IPS DF 19.7 (cell line): ENCODE data around the gene COL4A1.

Experiments used
- DNase-seq: peaks from one replicate; pipeline ENCODE4 v3.0.0-alpha.2; 2013; ENCODE audit warnings: low read depth, low spot score

COL4A1 gene

DNA sequence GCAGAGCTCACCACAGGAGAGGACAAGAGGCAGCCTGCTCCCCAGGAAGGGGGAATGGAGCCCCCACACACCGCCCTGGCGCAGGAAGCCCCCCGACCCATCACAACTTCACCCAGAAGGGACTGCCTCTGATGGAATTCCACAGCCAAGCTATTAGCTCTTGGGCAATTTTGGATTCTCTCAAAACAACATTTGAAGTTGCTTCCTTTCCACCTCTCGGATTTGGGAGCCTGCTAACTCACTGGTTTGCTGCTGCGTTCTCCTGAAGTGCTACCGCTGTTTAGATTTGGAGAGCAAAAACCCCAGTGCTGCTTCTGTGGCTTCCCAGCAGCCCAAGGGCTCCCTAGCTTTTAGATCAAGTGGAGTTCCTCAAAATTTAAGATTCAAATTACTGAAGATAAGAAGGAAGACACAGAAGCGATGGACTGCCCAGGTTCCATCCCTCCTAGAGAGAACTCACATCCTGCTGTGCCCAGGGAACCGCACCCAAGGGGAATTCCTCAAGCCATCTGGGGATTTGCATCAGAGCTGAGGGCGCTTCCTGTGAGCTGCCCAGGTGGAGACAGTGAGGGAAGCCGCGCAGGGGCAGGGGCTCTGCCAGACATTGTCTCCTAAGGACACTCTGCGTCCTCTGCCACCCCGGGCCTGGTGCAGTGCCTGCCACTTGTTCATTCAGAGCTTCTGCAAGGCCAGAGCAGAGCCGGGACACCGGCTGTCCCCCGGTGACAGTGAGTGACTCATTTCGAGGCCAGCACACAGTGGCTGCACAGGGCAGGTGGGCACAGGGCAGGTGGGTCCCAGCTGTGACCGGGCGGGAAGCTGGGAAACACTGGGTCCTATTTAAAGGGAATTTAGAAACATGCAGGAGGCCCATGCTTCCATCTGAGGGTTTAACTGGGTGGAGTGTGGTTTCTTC, 45.5 kb downstream of the COL4A1 start:
- no peak for DNase-seq

DNA sequence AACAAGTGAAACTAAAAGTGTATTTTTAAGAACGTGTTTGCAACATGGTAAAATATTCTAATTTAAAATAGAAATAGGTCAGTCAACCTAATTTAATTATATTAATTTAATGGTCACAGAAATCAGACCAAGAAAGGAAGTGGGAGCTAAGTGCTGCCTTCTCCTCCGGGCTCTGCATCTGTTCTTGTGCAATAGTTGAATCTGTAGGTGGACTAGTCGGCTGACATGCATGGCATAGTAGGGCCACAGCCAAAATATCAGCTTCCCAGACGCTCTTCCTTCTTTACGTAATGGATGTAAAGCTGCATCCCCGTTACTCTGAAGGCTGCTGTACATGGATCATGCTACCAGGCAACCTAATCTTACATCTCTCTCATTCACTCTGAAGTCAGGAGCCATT, 47.3 kb downstream of the COL4A1 start:
- DNase-seq: no peak

DNA sequence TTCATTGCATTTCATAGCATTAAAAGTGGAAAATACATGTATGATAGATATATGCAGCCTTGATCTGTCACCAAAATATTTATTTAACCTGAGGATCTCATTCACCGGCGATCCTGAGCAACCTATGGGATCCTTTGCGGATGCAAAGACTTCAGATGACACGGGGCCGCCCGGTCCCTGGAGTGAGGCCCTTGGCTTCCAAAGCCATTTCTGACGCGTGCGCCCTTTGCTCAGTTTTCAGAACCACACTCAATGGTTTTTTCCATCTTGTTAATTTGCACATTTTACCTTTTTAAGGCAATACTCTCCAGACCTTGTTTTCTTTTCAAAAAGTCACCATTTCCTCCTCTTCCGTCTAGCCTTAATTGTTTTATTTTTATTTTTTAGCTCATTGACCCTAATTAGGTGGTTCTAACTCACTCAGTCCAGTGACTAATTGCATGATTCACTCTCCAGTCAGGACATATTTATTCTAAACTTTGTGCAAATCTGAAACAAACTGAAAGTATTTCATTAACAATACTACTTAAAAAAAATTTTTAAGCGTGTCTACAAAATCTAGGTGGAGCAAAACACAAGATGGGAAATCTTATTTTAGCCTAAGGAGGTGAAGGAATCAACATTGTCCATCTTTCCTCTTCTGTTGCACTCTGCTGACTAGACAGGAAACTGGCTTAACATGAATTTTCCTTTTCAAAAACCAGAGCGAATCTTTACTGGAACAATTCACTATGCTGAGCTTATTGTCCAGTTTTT, 47.9 kb downstream of the COL4A1 start:
- DNase-seq: no peak

DNA sequence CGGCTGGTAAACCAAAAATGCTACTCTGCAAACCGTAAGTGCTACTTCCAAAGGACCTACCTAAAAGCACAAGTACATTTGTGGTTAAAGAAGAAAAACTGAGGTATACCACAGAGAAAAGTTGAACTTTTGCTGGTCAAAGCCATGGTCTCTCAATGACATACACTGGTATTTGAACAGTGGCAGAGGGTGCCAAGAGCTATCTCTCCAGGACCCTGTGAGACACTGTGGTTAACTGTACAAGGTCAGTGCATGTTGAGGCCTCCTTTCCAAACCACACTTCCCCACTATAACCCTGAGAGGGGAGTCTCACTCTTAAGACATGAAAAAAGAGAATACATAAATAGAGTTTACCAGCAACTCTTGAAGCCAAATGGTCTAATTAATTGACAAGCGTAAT, 49.5 kb downstream of the COL4A1 start:
- DNase-seq: no peak

DNA sequence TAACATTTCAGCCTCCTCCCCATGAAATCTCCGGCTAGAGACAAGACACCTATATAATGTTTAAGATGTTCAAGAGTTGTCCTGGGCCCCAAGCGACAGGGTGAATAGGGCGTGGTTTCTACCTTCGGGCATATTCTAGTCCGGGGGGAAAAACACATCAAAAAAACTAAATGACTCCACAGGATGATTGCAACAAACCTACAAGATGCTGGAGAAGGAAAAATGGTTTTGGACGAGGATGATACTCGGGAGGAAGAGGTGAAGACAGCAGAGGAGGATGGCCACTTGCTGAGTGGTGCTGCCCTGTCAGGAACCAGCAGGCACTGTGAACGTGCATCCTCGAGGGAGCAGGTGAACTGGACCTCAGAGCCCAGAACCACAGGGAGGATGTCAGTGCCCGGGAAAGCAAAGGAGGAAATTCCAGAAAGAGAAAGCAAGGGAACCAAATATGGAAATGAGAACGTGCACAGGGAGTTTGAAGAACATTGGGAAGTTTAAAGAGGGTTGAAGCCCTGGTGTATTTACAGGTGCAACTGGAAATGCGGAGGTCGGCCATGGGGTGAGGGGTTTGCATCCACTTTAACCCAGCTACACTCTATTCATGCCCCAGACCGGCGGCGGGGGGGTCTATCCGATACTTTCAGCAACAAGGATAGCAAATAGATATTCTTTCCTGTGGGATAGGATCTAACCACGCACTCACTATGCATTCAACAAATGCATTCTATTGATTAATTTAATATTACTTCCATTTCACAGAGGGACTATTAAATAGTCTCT, 50.6 kb downstream of the COL4A1 start:
- DNase-seq: no peak

DNA sequence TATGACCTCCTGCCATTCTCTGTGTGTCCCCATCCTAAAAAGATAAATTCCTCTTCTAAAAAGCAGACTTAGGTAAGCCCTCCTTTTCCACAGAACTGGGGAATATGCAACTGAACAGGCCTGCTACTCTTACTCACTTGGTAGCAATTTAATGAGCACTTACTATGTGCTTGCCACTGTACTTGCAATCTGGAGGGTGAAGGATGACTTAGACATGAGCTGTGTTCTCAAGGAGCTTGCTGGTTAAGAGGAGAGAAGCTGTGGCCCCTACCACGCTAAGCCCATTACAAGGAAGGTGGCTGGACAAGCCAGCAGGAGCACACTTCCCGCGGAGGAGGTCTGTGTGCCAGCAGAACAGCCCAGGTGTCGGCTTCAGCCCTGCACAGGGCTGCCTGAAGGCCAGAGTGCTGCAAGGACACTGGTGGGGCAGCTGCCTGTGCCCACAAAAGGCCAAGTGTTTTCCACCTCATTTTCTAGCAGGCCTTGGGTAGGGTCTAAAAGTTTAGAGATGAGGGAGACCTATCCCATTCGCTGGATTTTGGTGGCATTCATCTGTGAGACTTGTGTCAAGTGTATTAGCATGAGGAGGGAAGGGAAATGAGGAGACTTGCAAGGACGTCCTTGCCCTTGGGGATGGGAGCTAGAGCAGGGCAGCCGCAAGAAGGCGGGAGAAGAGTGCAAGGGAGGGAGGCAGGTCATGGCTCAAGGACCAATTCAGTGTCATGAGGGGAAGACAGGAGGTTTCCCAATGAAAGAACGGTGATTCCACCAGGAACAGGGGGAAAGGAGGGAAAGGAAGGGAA, 52.0 kb downstream of the COL4A1 start:
- no peak for DNase-seq

DNA sequence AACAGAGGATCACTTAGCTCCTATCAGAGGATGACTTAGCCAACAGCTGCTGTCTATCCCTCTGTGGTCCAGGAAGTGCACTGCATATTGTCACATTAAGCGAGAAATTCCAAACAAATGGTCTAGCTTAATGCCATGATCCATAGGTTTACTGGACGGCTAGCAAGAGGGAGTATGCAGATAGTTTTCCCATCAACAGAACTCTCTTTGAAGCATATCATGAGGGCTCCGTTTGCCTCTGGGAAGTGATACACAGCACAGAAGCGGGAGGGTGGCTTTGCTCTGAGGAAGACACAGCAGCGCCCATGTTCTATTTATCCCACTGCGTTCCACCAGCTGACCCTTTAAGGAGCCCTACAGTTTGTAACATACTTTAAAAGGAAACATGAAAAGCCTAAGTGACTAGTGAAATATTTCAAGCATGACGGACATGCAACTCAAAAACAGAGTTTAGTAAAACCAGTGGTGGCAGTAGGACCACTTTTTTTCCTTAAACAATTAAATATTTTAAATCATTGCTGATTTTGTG, 52.7 kb downstream of the COL4A1 start:
- no peak for DNase-seq

DNA sequence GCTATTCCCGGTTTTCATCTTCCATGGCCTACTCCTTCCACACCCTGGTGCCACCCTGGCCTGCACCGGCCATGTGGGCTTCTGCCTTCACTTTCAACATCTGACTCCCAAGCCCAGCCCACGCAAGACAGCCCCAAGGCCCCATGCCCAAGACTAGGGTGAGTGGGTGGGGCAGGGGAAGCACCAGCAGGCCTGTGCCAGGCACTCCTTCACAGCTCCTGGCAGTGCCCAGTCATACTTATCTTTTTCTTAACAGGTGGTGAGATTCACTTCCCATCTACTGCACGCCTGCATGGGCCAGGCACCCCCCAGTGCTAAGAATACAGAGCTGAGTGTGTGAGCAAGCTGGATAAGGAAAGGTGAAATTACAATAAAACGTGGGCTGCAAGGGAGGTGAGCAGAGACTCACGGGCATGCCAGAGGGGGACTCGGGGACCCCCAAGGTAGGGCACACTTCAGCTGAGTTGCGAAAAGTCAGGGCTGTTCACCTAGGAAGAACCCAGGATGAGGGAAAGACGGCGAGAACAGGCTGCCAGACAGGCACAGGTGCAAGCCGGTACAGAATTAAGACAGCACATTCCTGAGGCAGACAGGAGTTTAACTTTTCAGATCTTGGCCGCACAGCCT, 55.7 kb downstream of the COL4A1 start:
- no peak for DNase-seq

DNA sequence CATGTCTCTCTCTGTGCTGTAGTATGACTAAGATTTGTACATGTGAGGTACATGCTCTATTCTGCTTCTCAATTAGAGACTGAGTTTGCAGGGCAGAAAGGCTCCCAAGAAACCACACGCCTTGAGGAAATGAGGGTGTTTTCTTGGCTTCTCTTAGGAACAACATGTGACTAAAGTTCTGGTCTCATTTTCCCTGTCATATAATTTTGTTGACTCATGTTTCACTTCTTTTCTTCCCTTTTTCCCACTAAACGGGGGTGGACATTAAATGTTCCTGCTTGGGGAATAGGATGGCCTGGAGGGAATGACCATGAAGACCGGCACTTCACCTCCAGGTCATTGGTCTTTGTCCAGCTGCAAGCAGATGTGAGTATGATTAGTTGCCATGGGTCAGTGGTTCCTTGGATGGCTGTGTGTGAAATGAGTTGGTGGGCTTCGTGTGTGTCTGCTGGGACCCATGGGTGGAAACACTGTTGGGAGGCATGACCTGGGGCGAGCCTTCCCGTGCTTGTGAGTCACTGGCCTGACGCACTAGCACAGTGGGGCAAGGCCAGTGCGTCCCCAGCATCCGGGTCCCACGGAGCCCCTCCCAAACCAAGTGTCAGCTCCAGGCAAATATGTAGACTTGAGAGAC, 56.6 kb downstream of the COL4A1 start:
- DNase-seq: no peak

DNA sequence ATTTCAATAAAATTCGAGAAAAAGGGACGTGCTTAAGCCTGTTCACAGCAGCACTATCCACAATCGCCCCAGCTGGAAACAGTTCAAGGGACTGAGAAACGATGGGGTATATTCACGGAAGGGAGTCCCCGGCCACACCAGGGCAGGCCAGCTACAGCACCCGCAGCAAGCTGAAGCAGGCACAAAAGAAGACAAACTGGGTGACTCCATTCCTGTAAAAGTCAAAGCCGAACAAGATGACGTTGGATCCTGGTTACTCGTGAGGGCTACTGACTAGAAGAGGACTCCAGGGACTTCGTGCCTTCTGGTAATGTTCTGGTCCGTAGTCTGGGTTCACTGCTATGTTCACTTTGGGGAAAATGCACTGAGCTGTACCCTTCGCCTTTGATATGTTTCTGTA, 57.6 kb downstream of the COL4A1 start:
- DNase-seq: no peak

DNA sequence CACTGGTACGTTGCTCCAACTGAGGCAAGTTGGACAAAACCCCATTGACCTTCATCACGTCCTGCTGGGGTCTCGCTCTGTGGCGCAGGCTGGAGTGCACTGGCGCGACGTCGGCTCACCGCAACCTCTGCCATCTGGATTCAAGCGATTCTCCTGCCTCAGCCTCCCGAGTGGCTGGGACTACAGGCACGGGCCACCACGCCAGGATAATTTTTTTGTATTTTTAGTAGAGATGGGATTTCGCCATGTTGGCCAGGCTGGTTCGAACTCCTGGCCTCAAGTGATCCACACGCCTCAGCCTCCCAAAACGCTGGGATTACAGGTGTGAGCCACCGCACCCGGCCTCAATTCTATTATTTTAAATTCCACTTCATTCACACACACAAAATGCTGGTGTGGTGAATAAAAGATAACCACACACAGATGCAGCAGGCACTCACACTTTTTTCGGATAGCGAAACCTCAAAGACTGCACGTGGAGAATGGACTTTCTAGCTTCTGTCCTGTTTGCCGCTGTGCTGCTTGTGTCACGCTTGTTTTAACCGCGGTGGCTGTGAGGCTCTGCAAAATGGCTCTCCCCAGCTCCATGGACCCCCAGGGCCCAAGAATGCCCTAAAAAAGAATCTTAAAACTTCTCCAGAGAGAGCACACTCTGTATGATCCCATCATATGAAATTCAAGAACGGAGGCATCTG, 58.4 kb downstream of the COL4A1 start:
- no peak for DNase-seq

DNA sequence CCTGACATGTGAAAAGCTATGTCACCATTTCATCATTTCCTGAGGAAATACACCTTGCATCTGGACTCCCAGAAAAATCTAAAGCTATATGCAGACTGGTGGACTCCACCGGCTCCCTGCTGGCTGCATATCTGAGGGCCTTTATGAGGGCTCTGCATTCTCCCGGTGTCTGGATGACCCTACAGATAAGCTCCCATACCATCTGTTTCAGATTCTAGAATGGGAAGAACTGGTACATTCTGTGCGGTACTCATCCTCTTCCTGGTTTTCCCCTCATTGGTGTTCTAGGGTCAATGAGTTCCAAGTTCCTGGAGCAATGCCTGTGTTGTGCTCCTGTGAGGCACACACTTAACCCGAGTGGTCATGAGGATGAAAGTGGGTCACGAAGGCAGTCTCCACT, 60.4 kb downstream of the COL4A1 start:
- DNase-seq: no peak

DNA sequence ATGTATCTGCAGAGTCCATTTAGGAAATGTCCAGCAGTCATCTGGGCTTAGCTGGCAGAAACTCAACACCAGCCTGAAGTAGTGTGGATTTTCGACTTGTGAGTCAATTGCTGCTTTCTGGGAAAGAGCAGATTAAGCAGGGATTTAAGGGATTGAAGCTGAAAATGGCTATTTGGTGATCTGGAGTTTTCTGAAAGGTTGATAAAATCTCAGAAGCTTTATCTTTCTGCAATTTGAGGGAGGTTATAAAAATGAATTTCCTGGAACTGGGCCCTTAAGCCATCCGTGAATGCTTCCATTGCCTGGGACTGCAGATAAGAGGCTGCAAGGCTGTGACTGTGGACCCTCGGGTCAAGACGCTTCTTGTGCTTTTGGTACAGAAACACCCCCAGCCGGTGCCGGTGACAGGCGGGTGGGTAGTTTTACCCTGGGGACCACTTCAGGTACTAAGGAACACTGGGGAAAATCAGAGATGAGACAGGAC, 61.5 kb downstream of the COL4A1 start:
- DNase-seq: no peak

DNA sequence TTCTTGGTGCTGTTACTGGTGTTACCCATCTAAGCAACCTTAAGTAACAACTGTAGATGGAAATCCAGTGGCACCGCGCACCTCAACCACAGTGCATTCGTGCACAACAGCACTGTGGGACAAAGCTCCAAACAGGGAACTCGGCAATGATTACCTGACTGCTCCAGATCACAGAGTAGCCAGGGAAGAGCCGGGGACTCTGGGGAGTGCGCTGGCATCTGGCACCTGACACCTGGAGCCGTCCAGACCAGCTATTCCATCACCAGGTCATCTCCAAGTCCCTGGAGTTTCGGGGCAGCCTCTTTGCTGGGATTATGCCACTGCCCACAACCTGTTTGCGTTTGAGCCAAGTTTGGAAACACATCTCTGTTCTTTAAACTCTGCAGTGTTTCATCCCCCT, 62.0 kb downstream of the COL4A1 start:
- DNase-seq: no peak

DNA sequence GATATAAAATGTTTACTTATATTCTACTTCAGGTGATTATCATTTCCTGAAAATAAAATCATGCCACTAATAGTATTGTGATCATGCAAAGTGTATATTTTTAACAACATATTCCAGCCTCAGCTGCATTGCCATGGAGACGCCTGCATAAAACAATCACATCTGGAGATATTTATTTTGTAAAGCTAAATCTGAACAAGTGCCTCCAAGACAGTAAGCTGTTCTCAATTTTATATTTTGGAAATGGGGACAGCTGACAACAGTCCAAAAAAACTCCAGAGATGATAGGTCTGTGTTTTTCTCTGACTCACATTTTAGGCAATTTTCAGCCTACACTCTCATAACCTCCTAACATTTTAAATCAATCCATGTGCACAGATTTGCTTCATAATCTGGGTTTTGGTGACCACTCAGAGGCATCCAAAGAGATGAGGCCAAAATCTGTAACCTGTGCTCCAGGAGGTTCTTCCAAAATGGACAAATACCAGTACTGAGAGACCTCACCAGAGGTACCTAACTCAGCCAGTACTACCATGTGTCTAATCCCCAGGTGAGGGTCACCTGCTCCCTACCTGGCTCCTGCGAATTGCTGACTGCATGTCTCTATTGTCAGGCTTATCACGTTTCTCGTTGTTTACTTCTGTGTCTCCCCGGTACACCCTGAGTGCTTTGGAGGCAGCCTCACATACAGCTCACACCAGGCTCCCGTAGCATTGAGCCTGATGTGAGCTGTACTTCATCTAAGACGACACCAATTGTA, 62.7 kb downstream of the COL4A1 start:
- DNase-seq: no peak

DNA sequence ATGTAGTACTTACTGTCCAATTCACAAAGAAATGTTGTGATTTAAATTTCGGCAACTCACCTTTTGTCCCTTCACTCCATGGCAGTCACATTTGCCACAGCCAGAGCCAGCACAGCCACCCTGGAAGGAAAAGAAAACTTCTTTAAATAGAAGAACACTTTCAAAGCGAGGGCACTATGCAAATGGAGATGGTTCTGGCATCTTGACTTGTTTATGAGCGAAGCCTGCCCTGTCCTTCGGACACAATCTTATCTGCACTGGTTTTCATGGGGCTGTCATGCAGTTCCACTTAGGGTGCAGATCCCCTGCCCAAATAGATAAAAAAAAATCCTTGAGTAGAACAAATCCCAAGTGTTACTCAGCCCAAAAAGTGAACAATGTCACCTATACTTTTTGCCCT, 64.3 kb downstream of the COL4A1 start:
- DNase-seq: no peak

DNA sequence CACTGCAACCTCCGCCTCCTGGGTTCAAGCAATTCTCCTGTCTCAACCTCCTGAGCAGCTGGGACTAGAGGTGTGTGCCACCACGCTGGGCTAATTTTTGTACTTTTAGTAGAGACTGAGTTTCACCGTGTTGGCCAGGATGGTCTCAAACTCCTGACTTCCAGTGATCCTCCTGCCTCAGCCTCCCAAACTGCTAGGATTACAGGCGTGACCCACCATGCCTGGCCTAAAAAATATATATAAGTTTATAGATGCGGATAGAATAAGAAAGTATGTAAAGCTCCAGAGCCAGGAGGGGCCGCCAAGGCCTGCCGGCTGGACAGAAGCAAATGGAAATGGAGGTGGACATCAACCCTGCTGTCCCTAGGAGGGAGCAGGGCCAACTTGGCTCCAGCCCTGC, 66.0 kb downstream of the COL4A1 start:
- DNase-seq: no peak

DNA sequence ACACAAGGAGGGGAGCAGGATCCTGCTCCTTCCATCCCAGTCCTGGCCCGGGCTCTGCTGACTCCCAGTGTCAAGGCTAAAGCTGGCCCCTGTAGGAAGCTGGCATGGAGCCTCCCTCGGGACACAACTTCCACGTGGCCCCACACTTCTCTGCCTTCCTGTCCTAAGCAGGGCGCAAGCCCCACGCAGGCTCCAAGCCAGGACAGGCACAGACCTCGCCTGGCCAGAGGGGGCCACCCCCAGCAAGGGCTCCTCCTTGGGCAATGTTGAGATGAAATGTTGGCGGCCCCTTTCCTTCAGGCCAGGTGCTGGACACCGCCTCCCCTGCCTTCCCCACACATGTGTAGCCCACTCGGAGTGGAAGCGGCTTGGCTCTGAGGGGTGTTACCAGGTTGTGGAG, 66.6 kb downstream of the COL4A1 start:
- DNase-seq: no peak
